Upper lobe of left lung (tissue), 4 donors: ENCODE measurements around the gene LRRC8B.

Source experiments
- POLR2A ChIP-seq, 4 donors: fragments of 450-650 bp; IDR thresholded peaks; one replicate each; pipeline ENCODE4 v1.5.1; 2016 to 2017; ENCODE audit warnings: antibody characterized with exemption in 4 of 4, mild to moderate bottlenecking in 2 of 4
- TF ChIP-seq, protein P1 (sequence below), 6 experiments: fragments of 450-650 bp in 4 of 6; fragments of 200-600 bp in 2 of 6; sonication (generic) in 2 of 6; IDR thresholded peaks; one replicate each; pipeline ENCODE4 v1.5.1; 2016 to 2019; ENCODE audit warnings: antibody characterized with exemption in 6 of 6

DNA sequence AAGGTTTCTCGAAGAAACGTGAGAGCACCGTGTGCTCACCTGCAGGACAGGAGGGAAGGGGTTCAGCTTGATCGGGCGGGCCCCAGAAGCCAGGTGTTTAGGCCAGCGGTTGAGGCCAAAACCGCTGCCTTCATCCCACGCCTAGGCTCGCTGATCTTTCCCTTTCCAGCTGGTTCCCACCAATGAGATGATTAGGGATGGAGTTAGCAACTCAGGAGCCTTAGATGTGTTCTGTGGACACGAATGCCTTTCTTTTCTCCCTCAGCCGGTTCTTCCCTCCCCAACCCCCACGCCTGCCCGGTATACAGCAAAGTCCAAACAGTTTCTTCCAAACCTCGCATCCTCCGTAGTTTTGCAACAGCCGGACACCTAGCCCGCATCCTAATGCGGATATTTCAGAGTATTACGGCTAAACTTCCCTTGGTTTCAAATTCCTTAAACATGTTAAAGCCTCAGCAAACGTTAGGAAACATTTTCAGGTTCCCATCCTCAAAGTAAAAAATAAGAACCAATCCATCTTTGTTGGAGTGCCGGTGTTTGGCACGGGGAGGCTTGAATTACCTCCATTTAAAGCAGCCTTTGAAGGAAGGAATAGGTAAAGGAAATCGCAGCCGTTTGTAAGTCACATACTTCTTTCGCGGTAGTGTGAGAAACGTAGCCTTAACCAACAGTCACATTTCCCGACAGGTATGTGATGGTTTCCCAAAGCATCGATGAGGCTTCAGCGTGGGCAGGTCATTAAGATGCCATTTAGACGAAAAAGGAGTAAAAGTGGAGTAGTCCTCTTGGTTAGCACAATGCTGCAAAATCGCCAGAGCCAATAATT lies 109.4 kb downstream of the LRRC8B start:
- TF ChIP-seq, protein P1, sequence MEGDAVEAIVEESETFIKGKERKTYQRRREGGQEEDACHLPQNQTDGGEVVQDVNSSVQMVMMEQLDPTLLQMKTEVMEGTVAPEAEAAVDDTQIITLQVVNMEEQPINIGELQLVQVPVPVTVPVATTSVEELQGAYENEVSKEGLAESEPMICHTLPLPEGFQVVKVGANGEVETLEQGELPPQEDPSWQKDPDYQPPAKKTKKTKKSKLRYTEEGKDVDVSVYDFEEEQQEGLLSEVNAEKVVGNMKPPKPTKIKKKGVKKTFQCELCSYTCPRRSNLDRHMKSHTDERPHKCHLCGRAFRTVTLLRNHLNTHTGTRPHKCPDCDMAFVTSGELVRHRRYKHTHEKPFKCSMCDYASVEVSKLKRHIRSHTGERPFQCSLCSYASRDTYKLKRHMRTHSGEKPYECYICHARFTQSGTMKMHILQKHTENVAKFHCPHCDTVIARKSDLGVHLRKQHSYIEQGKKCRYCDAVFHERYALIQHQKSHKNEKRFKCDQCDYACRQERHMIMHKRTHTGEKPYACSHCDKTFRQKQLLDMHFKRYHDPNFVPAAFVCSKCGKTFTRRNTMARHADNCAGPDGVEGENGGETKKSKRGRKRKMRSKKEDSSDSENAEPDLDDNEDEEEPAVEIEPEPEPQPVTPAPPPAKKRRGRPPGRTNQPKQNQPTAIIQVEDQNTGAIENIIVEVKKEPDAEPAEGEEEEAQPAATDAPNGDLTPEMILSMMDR (IDR thresholded peaks at IDR 0.05) = no peak
- no peak for TF ChIP-seq POLR2A (IDR thresholded peaks at IDR 0.05)
